Astrocyte (in vitro differentiated cells and primary cell): Measurements from ENCODE around the gene SND1.

Experiments used
- EZH2 ChIP-seq: IDR thresholded peaks from 2 replicates; pipeline ENCODE4 v1.6.1; 2012; ENCODE audit warnings: mild to moderate bottlenecking, low read length, inconsistent platforms; ENCODE audit not compliant: insufficient read depth
- TF ChIP-seq, protein P1 (sequence below): IDR thresholded peaks from 2 replicates; pipeline ENCODE4 v1.5.1; 2011; ENCODE audit warnings: low read depth, mild to moderate bottlenecking, inconsistent platforms, low read length, moderate library complexity; ENCODE audit not compliant: insufficient read depth

GRCh38 chr7:127657500-127657899 is 5.5 kb downstream of the SND1 start:
- TF ChIP-seq, protein P1, sequence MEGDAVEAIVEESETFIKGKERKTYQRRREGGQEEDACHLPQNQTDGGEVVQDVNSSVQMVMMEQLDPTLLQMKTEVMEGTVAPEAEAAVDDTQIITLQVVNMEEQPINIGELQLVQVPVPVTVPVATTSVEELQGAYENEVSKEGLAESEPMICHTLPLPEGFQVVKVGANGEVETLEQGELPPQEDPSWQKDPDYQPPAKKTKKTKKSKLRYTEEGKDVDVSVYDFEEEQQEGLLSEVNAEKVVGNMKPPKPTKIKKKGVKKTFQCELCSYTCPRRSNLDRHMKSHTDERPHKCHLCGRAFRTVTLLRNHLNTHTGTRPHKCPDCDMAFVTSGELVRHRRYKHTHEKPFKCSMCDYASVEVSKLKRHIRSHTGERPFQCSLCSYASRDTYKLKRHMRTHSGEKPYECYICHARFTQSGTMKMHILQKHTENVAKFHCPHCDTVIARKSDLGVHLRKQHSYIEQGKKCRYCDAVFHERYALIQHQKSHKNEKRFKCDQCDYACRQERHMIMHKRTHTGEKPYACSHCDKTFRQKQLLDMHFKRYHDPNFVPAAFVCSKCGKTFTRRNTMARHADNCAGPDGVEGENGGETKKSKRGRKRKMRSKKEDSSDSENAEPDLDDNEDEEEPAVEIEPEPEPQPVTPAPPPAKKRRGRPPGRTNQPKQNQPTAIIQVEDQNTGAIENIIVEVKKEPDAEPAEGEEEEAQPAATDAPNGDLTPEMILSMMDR = no peak
- no peak for TF ChIP-seq EZH2
